ENCODE measurements around the gene CEND1.
"Not testable (repeated sequence)": the region's sequence is repeated elsewhere in the genome, so short reads cannot be mapped to it uniquely, and the experiment has no call there.

Gene CEND1

GRCh38 chr11:746289-747157 lies 43.4 kb downstream of the CEND1 start:
- DNase-seq (ENCODE audit: insufficient read length, low spot score) = no peak
- FAIRE-seq = no peak

GRCh38 chr11:745428-745827 lies 44.5 kb downstream of the CEND1 start:
- TF ChIP-seq CTCF (IDR thresholded peaks at IDR 0.05; ENCODE audit: insufficient read depth, missing control alignments) = no peak
- FAIRE-seq = no peak
- no peak for DNase-seq (ENCODE audit: insufficient read length, low spot score)

More at GRCh38 chr11:746289-747157, 43.4 kb downstream of the CEND1 start:
- TF ChIP-seq CTCF (IDR thresholded peaks at IDR 0.05; ENCODE audit: insufficient read depth, missing control alignments) = no peak

- no peak for FAIRE-seq
- no peak for DNase-seq (ENCODE audit: insufficient read length, low spot score)
- TF ChIP-seq CTCF (IDR thresholded peaks at IDR 0.05; ENCODE audit: insufficient read depth, missing control alignments) = no peak
These were observed 47.2 kb downstream of the CEND1 start for GRCh38 chr11:742571-743201.

DNA sequence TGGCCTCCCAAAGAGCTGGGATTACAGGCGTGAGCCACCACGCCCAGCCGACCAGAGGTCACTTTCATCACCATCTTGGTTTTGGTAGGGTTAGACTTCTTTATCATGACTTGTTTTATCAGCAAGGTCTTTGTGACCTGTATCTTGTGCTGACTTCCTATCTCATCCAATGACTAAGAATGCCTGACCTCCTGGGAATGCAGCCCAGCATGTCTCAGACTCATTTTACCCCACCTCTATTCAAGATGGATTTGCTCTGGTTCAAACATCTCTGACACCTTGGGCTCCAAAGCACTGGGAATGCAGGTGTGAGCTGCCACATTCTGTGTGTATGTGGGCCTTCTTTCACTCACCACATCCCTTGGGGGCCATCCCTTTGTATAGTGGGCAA lies 47.7 kb downstream of the CEND1 start:
- no peak for DNase-seq (ENCODE audit: insufficient read length, low spot score)
- TF ChIP-seq CTCF (IDR thresholded peaks at IDR 0.05; ENCODE audit: insufficient read depth, missing control alignments) = no peak
- no peak for FAIRE-seq

GRCh38 chr11:737899-738298 lies 52.0 kb downstream of the CEND1 start:
- not testable (repeated sequence) for FAIRE-seq; DNase-seq (ENCODE audit: insufficient read length, low spot score)

GRCh38 chr11:737366-737765 lies 52.5 kb downstream of the CEND1 start:
- no peak for FAIRE-seq
- TF ChIP-seq CTCF (IDR thresholded peaks at IDR 0.05; ENCODE audit: insufficient read depth, missing control alignments) = no peak
- DNase-seq (ENCODE audit: insufficient read length, low spot score) = no peak
